ENCODE results near the gene STARD13.
"Not testable (repeated sequence)": the region's sequence is repeated elsewhere in the genome, so short reads cannot be mapped to it uniquely, and the experiment has no call there.

The STARD13 gene

DNA sequence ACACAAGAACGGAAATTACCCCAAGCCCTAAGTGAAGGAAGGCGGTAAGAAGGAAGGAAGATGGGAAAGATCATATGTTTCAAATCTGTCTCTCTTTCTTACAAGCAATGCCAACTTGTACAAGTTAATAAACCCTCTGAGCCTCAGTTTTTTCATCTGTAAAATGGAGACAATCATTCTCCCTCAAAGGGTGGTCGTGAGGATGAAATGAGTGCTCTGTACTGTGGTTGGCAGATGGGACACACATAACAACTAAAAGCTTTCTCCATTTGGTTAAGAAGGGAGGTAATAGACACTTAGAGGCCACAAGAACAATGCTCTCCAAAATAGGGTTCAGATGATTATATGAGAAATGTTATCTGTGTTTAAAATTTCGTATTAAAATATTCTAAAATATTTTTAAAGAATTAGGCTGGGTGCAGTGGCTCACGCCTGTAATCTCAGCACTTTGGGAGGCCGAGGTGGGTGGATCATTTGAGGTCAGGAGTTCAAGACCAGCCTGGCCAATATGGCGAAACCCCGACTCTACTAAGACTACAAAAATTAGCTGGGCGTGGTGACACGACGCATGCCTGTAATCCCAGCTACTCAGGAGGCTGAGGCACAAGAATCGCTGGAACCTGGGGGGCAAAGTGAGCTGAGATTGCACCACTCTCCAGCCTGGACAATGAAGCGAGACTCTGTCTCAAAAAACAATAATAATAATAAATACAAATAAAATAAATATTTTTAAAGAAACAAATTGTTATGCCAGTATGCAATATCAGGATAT is 89.7 kb downstream of the STARD13 start:
- DNase-seq (ENCODE audit: low read depth), result peak; percentile 53

- peak; percentile 98 for DNase-seq (ENCODE audit: low read depth)
These were observed 90.5 kb downstream of the STARD13 start for GRCh38 chr13:33194820-33195692.

DNA sequence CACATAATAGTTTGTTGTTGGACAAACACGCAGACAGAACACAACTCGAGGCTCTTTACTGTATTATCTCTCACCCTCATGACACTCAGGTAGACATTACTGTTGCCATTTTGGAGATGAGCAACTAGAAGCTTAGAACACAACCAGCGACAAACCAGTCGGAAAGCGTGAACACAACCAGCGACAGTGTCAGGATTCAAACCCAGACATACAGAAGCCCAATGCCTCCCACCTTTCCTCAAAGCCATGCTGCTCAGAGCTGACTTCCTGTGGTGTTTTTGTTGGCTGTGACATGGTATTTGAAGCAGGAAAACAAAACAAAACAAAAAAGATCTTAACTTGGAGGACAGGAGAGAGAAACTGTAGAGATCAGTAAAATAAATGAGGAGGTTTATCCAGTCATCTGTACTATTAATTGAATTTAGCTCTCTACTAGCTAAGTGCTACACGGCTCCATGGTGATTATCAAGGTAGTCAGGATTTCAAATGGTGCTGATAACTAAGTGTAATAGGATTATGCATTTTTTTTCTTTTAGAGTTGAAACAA is 92.1 kb downstream of the STARD13 start:
- DNase-seq (ENCODE audit: low read depth), result peak; percentile 59

DNA sequence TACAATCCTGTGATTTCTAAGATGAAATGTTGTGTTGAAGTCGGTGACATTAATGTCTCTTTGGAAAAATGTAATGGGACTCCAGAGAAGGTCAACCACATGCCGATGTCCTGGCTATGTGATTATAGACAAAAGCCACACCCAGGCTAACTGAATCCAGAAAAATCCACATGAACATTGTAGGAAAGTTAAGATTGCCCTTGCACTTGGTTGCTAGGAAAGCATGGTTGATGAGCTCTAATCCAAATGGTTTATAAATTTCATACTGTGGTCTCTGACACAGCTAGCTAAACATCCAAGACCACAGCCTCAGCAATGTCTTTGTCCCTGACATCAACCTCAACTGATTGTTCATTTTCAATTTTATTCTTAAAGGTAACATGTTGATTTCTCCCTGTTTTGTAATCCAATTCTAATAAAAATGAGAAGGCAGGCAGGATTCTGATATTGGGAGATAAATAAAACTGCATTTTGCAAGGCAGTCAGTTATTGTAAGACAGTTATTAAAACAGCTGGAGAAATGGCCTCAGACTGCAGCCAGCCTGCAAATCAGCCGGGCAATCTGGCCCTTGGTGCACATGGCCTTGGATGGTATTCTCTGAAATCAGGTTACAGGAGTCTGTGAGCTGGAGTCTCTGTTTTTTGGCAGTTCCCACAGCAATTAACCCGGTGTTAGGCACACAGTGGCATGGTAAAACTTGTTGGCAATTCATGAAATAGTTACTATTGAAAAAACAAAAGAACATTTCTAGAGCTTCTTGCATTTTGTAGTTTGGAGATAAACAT is 93.9 kb downstream of the STARD13 start:
- peak; percentile 75 for DNase-seq (ENCODE audit: low read depth)

- DNase-seq (ENCODE audit: low read depth), result no peak
These were observed 96.1 kb downstream of the STARD13 start for GRCh38 chr13:33189470-33189869.

DNA sequence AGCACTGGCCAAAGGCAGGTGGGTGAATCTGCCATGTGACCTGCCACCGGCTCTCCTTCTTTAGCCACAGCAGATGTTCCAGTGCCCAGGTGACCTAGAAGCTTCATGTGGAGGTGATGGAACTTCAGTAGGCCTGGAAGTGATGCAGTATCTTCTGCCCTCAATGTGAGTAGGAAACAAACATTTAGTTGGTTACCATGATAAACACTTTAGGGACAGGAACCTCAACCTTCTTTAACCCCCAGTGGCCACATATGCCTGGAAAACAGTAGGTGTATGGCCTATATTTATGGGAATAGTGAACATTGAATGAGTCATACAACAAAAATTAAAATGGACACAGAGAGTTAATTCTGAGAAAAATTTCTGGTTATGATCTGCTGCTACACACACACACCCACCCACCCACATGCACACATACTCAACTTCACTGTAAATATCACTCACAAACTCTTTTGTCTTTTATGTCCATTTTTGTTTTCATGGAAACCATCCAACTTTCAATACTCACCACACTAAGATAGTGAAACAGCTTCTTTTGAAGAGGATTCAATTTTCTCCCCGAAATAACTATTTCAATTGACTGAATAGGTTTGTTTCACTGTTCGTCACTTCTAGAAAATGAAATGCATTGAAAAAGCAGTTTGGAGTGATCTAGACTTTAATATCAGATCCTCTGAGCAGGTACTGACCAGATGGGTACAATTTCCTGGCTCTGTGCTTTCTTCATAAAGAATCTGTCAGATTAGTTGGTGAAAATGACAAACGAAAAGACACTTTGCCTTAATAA is 97.3 kb downstream of the STARD13 start:
- DNase-seq (ENCODE audit: low read depth), result peak; percentile 73

DNA sequence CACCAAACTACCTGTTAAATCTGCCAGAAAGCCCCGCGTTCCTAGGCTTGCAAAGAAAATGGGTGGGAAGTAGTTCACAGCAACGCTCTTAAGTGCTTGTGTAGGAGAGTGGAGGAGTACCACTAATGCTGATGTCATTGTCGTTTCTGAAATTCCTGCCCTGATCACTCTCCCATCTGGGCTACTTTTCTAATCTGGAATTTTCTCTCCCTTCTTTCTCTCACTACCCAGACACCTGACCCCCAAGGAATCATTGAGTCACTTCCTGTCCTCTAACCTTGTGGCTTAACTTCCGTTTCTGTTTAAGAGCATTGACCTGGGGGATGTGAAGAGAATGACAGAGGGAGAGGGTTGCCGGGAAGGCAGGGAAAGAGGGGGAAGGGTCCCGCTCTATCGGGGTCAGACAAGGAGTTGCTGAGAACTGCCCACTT is 98.7 kb downstream of the STARD13 start:
- peak; percentile 92 for DNase-seq (ENCODE audit: low read depth)

GRCh38 chr13:33185853-33186252 is 99.7 kb downstream of the STARD13 start:
- no peak for DNase-seq (ENCODE audit: low read depth)

- no peak for DNase-seq (ENCODE audit: low read depth)
These were observed 101.0 kb downstream of the STARD13 start for GRCh38 chr13:33184530-33184929.

GRCh38 chr13:33184112-33184490 is 101.5 kb downstream of the STARD13 start:
- no peak for DNase-seq (ENCODE audit: low read depth)

GRCh38 chr13:33183431-33184111 is 102.0 kb downstream of the STARD13 start:
- DNase-seq (ENCODE audit: low read depth), result peak; percentile 79

- no peak for DNase-seq (ENCODE audit: low read depth)
These were observed 102.8 kb downstream of the STARD13 start for GRCh38 chr13:33182729-33183128.

- no peak for DNase-seq (ENCODE audit: low read depth)
These were observed 104.3 kb downstream of the STARD13 start for GRCh38 chr13:33181264-33181663.

DNA sequence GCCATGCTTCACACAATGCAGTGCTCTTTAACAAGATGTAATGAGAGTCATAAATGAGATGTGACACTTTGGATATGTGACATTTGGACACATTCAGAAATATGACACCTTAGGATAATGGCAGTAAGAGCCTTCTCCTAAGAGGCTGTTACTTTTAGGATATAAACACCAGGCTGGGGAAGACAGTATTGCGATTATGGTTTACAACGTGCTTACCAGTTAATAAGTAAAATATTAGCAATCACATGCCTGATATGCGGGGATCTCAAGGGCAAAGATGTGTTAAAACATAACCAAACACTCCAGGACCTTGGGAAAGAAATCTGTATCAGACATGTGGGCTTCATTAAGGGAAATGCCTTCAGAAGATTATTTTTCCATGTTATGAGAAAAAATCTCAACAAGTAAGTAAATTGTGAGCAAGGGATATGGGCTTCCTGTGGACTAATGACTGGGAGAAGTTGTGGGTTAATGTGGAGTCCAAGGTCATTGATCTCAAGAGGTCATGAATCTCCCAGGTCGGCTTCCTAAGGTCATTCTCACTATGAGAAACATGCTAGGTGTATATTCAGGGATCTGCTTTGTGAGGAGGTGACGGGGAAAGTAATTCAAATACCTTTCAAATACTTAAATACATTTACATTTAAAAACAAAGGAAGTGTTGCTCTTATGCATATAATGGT is 105.3 kb downstream of the STARD13 start:
- DNase-seq (ENCODE audit: low read depth), result no peak

DNA sequence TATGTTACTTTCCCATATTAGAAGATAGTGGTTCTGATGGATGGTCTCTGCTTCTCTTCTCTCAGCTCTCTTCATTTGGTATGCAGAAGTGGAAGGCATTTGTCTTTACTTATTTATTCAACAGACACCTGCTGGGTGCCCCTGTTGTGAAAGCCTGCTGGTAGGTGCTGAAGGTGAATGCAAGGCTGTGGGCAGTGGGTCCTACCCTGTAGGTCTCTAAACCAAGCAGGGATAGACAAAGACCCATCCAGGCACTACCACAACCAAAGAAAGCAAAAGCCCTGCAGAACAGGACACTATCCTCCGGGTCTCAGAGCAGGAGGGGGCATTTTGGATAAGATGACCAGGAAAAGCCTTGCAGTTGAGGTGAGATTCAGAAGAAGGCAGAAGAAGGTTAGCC is 106.1 kb downstream of the STARD13 start:
- DNase-seq (ENCODE audit: low read depth), result no peak

DNA sequence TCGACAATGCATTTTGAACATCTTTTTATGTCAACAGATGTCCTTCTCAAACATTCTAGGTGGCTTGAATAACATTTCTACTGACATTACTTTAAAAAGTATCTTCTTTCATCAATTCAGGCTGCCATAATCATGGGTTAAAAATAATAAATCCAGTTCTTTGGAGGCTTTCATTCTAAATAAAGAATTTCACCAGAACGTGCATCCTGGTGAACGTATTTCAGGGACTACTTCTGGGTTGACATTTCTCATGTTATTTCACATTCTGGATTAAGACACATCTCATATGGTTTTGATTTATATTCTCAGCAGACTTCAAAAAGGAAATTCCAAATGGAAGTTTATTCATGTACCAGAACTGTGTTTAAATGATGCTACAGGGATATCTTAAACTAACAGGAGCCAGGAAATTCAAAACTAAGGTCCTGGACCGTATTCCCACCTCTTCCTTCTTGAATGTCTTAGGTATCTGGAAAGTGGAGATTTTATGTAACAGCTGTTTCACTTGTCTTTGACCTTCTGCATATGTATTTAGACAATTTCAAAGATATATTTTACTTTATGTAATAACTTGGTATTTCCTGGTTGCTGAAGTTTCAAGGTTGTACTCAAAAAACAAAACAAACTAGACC is 107.2 kb downstream of the STARD13 start:
- DNase-seq (ENCODE audit: low read depth), result peak; percentile 38

- DNase-seq (ENCODE audit: low read depth), result not testable (repeated sequence)
These were observed 108.0 kb downstream of the STARD13 start for GRCh38 chr13:33177340-33178208.

GRCh38 chr13:33176526-33176925 is 109.0 kb downstream of the STARD13 start:
- DNase-seq (ENCODE audit: low read depth), result peak; percentile 62

DNA sequence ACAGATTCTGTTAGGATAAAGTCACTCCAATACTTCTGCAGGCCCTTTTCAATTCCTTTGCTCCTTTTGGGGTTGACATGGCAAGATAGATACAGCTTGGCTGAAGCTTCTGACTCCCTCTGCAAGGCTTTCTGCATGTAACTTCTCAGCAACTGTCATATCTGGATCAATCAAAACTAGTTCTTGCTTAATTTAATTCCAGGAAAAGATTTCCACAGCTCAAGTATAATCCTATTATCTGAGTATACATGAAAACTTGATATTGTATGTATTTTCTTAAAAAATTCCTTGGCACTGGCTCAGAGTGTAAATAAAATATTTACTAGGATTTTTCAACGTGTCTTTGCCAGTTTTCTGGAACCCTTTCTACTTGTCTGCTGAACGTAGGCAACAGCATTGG is 109.6 kb downstream of the STARD13 start:
- no peak for DNase-seq (ENCODE audit: low read depth)

All from iris pigment epithelial cell (primary cell).